ENCODE data around the gene CDH16.

Gene CDH16

GRCh38 chr16:66926961-66927436 lies 8.3 kb upstream of the CDH16 start:
- DNase-seq = peak; percentile 65

- DNase-seq = no peak
These were observed 7.7 kb upstream of the CDH16 start for GRCh38 chr16:66926171-66926947.

GRCh38 chr16:66925322-66925840 lies 6.7 kb upstream of the CDH16 start, which contains the start of gene RRAD:
Gene RRAD (minus strand): TSS chr16:66925535. CDS start chr16:66925179, 356 bp downstream.
- DNase-seq = no peak

GRCh38 chr16:66924527-66925321 lies 6.0 kb upstream of the CDH16 start:
- DNase-seq = no peak

GRCh38 chr16:66923866-66924265 lies 5.2 kb upstream of the CDH16 start:
- no peak for DNase-seq

- no peak for DNase-seq
These were observed 4.6 kb upstream of the CDH16 start for GRCh38 chr16:66923247-66923731.

GRCh38 chr16:66921729-66922450 lies 3.2 kb upstream of the CDH16 start:
- no peak for DNase-seq

- no peak for DNase-seq
These were observed 2.4 kb upstream of the CDH16 start for GRCh38 chr16:66920924-66921680.

- DNase-seq = no peak
These were observed 1.6 kb upstream of the CDH16 start for GRCh38 chr16:66920299-66920590.

GRCh38 chr16:66919569-66920298 lies 1.0 kb upstream of the CDH16 start:
- DNase-seq = no peak

- DNase-seq = no peak
These were observed 330 bp downstream of the CDH16 start for GRCh38 chr16:66918355-66918754.

GRCh38 chr16:66917741-66918140 lies 944 bp downstream of the CDH16 start:
- no peak for DNase-seq

GRCh38 chr16:66916518-66916917 lies 2.2 kb downstream of the CDH16 start:
- no peak for DNase-seq

- no peak for DNase-seq
These were observed 3.6 kb downstream of the CDH16 start for GRCh38 chr16:66915041-66915440.

GRCh38 chr16:66914541-66914940 lies 4.1 kb downstream of the CDH16 start:
- DNase-seq = no peak

- no peak for DNase-seq
These were observed 5.0 kb downstream of the CDH16 start for GRCh38 chr16:66913711-66914110.

GRCh38 chr16:66913081-66913480 lies 5.6 kb downstream of the CDH16 start:
- DNase-seq = no peak

- no peak for DNase-seq
These were observed 6.9 kb downstream of the CDH16 start for GRCh38 chr16:66911801-66912200.

GRCh38 chr16:66911112-66911511 lies 7.6 kb downstream of the CDH16 start:
- no peak for DNase-seq

GRCh38 chr16:66910175-66910940 lies 8.3 kb downstream of the CDH16 start:
- no peak for DNase-seq
